Mammary epithelial cell (primary cell): ENCODE measurements around the gene CNGA2.
"Not testable (repeated sequence)": the region's sequence is repeated elsewhere in the genome, so short reads cannot be mapped to it uniquely, and the experiment has no call there.

Source experiments
- EZH2 ChIP-seq: IDR thresholded peaks from 2 replicates; pipeline ENCODE4 v1.6.1; 2012; ENCODE audit warnings: low read length, inconsistent platforms, borderline replicate concordance
- TF ChIP-seq, protein P1 (sequence below), 2 donors: IDR thresholded peaks in 1 of 2; conservative IDR thresholded peaks in 1 of 2; 2 replicates each; pipeline ENCODE4 v1.5.1; 2011 to 2012; ENCODE audit warnings: inconsistent platforms in 2 of 2, low read length in 2 of 2, mild to moderate bottlenecking in 2 of 2, control low read depth in 1 of 2, low read depth in 1 of 2; ENCODE audit not compliant: insufficient read depth in 1 of 2; ENCODE audit errors: extremely low read depth in 1 of 2

DNA sequence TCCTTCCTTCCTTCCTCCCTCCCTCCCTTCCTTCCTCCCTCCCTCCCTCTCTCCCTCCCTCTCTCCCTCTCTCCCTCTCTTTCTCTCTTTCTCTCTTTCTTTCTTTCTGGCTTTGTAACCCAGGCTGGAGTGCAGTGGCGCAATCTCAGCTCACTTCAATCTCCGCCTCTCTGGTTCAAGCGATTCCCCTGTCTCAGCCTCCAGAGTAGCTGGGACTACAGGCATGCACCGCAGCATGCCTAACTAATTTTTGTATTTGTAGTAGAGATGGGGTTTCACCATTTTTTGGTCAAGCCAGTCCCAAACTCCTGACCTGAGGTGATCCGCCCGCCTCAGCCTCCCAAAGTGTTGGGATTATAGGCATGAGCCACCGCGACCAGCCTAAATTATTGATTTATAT lies 37.5 kb upstream of the CNGA2 start:
- TF ChIP-seq, protein P1, sequence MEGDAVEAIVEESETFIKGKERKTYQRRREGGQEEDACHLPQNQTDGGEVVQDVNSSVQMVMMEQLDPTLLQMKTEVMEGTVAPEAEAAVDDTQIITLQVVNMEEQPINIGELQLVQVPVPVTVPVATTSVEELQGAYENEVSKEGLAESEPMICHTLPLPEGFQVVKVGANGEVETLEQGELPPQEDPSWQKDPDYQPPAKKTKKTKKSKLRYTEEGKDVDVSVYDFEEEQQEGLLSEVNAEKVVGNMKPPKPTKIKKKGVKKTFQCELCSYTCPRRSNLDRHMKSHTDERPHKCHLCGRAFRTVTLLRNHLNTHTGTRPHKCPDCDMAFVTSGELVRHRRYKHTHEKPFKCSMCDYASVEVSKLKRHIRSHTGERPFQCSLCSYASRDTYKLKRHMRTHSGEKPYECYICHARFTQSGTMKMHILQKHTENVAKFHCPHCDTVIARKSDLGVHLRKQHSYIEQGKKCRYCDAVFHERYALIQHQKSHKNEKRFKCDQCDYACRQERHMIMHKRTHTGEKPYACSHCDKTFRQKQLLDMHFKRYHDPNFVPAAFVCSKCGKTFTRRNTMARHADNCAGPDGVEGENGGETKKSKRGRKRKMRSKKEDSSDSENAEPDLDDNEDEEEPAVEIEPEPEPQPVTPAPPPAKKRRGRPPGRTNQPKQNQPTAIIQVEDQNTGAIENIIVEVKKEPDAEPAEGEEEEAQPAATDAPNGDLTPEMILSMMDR (conservative IDR thresholded peaks at IDR 0.05 in 1 of 2, IDR thresholded peaks at IDR 0.05 in 1 of 2; ENCODE audit: extremely low read depth in 1 of 2, insufficient read depth in 1 of 2, low read depth in 1 of 2, low read length in 2 of 2) = not testable (repeated sequence)
- not testable (repeated sequence) for TF ChIP-seq EZH2
